Stimulated activated CD4-positive, alpha-beta T cell treated with anti-CD3 and anti-CD28 coated beads, Interleukin-1b, Interleukin-23, amount 100 ng/mL, for 4 hours (primary cell): Measurements from ENCODE around the gene YWHAH.
A peak's percentile ranks its signal among the peaks of the same experiment; 100 is the strongest.

Experiments
- DNase-seq, 2 donors: peaks; one replicate each; pipeline ENCODE4 v3.0.0-alpha.2; 2020; ENCODE audit warnings: low read depth in 2 of 2

YWHAH gene

GRCh38 chr22:31923136-31923535 is 21.2 kb upstream of the YWHAH start:
- DNase-seq = no peak

- DNase-seq = no peak
Observed at GRCh38 chr22:31923747-31924146, 20.6 kb upstream of the YWHAH start.

- no peak for DNase-seq
Observed at GRCh38 chr22:31925056-31925455, 19.3 kb upstream of the YWHAH start.

GRCh38 chr22:31926024-31926423 is 18.3 kb upstream of the YWHAH start:
- DNase-seq = no peak

GRCh38 chr22:31926969-31927368 is 17.4 kb upstream of the YWHAH start:
- no peak for DNase-seq

GRCh38 chr22:31927562-31927961 is 16.8 kb upstream of the YWHAH start:
- no peak for DNase-seq

- no peak for DNase-seq
Observed at GRCh38 chr22:31929167-31929930, 15.0 kb upstream of the YWHAH start.

GRCh38 chr22:31932863-31933262 is 11.5 kb upstream of the YWHAH start:
- no peak for DNase-seq

DNA sequence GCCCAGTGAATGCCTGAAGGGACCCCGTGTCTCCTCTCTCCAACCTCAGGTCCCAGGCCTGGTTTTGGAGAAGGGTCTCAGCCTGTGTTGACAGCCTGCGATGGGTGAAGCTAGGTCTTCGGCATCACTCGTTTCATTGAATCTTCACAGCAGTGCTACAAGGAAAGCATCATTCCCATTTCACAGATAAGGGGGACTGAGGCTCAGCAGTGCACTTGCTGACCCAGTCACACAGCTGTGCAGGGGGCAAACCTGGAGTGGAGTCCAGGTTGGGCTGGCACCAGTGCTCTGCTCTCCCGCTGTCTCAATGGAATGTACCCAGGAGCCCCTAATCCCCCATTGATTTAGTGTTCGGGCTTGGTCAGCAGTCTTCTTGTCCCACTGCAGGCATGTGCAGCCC is 10.9 kb upstream of the YWHAH start:
- no peak for DNase-seq

- no peak for DNase-seq
Observed at GRCh38 chr22:31933816-31934482, 10.4 kb upstream of the YWHAH start.

DNA sequence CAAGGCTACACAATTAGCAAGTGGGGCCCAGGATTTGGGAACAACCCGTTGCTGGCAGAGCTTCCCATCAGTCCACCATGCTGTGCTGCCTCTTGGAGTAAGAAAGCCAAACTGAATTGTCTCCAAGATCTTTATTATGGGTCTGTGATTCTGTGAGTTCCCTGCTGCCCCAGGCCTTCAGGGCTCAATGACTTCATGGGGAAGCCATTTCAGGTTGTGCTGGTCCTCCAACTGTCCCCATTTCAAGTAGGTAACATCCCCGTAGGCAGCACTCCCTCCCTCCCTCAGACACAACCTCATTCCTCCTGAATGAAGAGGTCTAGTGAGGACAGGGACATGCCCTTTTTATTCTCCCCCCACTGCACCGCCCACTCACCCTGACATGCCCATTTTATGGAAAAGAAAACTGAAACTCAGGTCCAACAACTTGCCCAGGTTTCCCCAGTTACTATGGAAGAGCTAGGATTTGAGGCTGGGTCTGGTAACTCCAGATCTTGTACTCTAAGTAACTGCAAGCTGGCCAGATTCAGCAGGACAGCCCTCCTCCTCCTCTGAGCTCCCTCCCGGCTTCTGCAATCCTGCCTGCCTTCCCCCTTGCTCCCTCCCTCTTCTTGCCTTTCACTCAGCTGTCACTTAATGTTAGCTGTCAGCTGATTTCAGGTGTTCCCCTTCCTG is 8.2 kb upstream of the YWHAH start:
- DNase-seq = no peak

DNA sequence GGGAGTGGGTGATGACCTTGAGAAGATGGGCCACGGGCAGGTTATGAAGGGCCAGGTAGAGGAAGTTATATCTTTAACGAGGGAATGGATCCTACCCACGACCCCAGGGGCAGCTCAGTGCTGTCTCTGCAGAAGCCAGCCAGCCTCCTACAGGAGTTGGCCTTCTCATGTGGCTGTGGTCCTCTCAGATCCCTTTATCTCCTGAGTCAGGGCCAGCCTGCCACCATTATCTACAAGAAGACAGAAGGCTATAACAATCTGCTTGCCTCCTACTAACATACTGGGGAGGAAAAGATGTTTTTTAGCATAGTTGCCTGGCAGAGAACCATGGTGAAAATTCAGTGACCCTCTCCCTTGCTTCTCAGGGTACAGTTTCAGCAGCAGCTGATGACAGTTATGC is 7.0 kb upstream of the YWHAH start:
- DNase-seq = no peak

DNA sequence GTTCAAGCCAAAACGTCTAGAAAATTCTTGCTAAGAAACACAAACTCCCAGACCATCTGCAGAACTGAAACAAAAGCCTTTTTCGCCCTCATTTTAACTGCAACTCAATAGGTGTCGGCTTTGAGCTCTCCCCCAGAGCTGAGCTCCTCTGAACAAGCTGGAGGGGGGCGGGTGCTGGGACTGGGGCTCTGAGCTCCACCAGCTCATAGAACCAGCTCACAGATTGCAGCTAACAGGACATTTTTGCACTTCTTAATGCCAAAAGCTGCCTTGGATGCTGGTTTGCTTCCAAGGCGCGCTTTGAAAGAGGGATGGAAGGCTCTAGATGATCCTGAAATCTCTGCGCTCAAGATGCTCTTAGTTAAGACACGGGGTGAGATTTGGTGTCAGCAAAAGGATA is 6.0 kb upstream of the YWHAH start:
- no peak for DNase-seq

GRCh38 chr22:31940506-31940905 is 3.8 kb upstream of the YWHAH start:
- no peak for DNase-seq

DNA sequence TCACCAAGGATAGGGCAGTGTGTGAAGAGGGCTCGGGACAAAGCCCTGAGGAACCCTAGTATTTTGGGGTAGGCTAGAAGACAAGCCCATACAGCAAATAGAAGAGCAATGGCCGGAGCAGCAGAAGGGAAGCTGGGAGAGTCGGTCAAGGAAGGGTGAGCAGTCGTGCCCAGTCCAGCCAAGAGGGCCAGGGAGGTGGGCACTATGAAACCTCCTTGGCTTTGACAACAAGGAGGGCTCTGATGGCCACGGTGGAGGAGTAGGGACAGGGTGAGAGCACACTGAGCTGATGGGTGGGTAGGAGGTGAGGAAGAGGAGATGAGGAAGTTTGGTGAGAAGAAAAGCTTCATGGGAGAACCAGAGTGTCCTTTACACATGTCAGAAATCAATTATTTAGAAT is 2.2 kb upstream of the YWHAH start:
- DNase-seq = no peak

GRCh38 chr22:31943206-31943977 is 943 bp upstream of the YWHAH start:
- DNase-seq = no peak

DNA sequence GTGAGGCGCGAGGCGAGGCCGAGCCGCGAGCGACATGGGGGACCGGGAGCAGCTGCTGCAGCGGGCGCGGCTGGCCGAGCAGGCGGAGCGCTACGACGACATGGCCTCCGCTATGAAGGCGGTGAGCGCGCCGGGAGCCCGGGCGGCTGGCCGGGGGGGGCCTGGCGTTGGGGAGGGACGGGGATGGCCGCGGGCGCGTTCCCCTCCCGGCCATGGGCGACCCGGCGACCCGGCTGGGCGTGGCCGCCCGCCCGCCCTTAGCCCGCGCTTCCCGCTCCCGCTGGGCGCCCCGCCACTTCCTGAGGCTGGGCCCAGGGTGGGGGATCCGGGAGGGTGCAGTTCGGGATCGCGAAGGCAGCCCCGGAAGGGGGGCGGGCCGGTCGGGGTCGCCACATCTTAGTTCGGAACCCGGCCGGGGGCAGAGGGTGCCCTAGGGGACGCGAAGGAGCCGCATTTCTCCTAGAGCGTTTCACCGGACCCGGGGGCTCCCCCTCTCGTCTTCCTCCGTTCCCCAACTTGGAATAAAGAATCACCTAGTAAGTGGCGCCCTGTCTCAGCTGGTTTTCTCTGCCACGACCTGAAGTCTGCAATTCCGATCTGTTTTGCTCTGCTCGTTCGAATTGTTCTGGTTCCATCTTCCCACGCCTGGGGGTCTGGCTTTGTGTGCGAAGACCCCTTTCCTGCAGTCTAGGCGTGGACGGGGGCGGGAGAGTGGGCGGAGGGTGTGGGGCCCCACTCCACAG is 536 bp downstream of the YWHAH start:
- peak; percentile 7 to 29 for DNase-seq

GRCh38 chr22:31945443-31945855 is 1.1 kb downstream of the YWHAH start:
- DNase-seq = no peak

- DNase-seq = no peak
Observed at GRCh38 chr22:31945971-31946680, 1.8 kb downstream of the YWHAH start.

DNA sequence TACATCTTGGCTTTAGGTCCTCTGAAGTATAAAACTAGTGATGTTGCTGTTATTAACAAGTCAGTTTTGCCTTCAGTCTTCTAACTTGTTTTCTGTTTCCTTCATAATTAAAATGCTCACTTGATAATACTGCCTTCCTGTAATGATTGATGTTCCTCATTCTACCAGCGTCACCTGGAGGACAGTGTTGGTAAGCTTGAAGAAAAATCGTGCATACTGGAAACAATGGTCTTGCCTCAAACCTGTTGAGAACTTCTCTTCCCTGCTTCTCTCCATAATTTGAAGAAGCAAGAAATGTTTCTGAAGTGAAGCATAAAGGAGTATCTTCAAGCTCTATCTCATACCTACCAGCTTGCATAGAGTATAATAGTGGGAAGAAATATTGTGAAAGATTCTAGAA is 3.0 kb downstream of the YWHAH start:
- peak in 1 of 2 donors; percentile 28 for DNase-seq

DNA sequence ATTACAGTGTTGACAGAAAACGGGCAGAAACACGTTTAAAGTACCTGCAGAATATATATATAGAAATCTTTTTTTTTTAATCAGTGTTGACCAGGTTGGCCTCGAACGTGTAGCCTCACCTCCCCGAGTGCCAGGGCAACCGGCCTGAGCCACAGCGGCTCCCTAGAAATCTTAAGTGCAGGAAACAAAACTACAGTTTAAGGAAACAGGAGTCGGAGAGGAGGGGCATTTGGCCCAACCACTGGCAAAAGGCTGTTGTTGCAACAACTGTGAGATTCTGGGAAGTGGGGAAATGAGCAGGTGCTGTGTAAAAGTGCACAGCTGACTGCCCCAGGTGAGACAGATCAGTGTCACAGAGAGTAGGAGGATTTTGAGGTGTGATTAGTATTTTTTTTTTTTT is 3.7 kb downstream of the YWHAH start:
- no peak for DNase-seq
